ENCODE results near the gene COL15A1. TPM values are rescaled to one million over a fixed set of nuclear protein-coding genes. Genes with fewer than 3 reads are reported as not detected.

Gene COL15A1
- total and polyA plus RNA-seq, 2 of the 13 experiments (the other 11 are each of a cell fraction or from before 2014, with no cell fraction given), result not detected

DNA sequence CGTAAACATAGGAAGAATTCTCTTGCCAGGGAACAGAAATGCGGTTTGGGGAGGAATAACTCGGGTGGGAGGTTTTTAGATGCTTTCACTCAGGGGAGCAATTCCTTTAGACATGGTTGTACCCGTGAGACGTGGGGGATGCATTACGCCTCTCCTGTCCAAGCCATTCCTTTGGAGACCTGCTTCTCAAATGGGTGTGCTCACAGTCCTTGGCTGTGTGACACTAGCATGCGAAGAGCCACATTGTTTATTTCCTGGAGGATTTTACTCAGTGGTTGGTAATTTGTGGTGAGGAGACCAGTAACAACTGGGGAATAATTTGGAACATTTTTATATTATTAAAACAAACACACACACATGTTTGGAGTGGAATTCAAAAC, 18.5 kb downstream of the COL15A1 start:
- ChIA-PET CTCF (ENCODE audit: low intra/inter-chr PET ratio, low total read pairs) (no interaction called here), POLR2A (no interaction called here)
- DNase-seq (ENCODE audit: low spot score) (no peak), FAIRE-seq (no peak), ATAC-seq (no peak)
- no peaks in the 10 kb centered on the region for H3K4me1 ChIP-seq (ENCODE audit: insufficient read depth, low read length)
- in situ Hi-C loops (cut with HindIII; ENCODE audit: extremely low pct_ligation_motif_present, low pct_unique_long_range_greater_than_20kb) (no loop called here), intact Hi-C loops (cut with micrococcal nuclease; ENCODE audit: unreplicated experiment) (no loop called here)
- no TSS peak for BruUV-seq (replicated peaks)
- no peak overlapping the region for H3K27ac ChIP-seq (ENCODE audit: extremely low read length, insufficient read depth, low read length)
- peaks cover 0 to 15% of the 10 kb centered on the region in 2 experiments; a peak in 2 of 5 replicates for H3K27me3 ChIP-seq (ENCODE audit: control insufficient read depth in 1 of 2, insufficient read depth in 2 of 2, low read length in 2 of 2)
- H3K9ac ChIP-seq (ENCODE audit: insufficient read depth, low read depth, low read length), result no peak overlapping the region
- 41% methylated on average over 7 of the region's 7 CpGs for WGBS (ENCODE audit: low lambda C conversion rate)
- no peak overlapping the region for H3K4me3 ChIP-seq (replicated peaks in 1 of 3; ENCODE audit: insufficient read depth in 1 of 3, low read depth in 2 of 3, low read length in 3 of 3)
- no peaks in the 10 kb centered on the region for H3K9me3 ChIP-seq (ENCODE audit: low read length)
- H3K79me2 ChIP-seq (ENCODE audit: insufficient read depth, low read length), result no peaks in the 10 kb centered on the region
- H3K36me3 ChIP-seq (replicated peaks in 1 of 2; ENCODE audit: control insufficient read depth in 1 of 2, insufficient read depth in 2 of 2, low read length in 2 of 2), result no peaks in the 10 kb centered on the region
- H2AFZ ChIP-seq (ENCODE audit: low read length), result no peak overlapping the region
- no peaks in the 10 kb centered on the region for H4K20me1 ChIP-seq (ENCODE audit: insufficient read depth, low read length)
- H3K4me2 ChIP-seq (ENCODE audit: low read depth, low read length), result no peak overlapping the region
- no peak for TF ChIP-seq NFAT5 (CRISPR knock-in tag; IDR thresholded peaks at IDR 0.05)
- TF ChIP-seq ZNF577 (CRISPR knock-in tag; IDR thresholded peaks at IDR 0.05; ENCODE audit: borderline replicate concordance, low read depth), result no peak
- TF ChIP-seq ZNF672 (CRISPR knock-in tag; IDR thresholded peaks at IDR 0.05), result no peak
- no peak for TF ChIP-seq ELF4 (CRISPR knock-in tag; IDR thresholded peaks at IDR 0.05; ENCODE audit: borderline replicate concordance)
- TF ChIP-seq GTF2F1 (IDR thresholded peaks at IDR 0.05; ENCODE audit: low read length), result no peak
- TF ChIP-seq ZNF18 (CRISPR knock-in tag; IDR thresholded peaks at IDR 0.05; ENCODE audit: insufficient replicate concordance), result no peak
- no peak for TF ChIP-seq ZNF737 (CRISPR knock-in tag; IDR thresholded peaks at IDR 0.05; ENCODE audit: borderline replicate concordance)
- TF ChIP-seq, protein P1, sequence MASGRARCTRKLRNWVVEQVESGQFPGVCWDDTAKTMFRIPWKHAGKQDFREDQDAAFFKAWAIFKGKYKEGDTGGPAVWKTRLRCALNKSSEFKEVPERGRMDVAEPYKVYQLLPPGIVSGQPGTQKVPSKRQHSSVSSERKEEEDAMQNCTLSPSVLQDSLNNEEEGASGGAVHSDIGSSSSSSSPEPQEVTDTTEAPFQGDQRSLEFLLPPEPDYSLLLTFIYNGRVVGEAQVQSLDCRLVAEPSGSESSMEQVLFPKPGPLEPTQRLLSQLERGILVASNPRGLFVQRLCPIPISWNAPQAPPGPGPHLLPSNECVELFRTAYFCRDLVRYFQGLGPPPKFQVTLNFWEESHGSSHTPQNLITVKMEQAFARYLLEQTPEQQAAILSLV (CRISPR knock-in tag; IDR thresholded peaks at IDR 0.05; ENCODE audit: borderline replicate concordance), result no peak
- TF ChIP-seq GRHL1 (CRISPR knock-in tag; conservative IDR thresholded peaks at IDR 0.05), result no peak
- TF ChIP-seq ISL2 (CRISPR knock-in tag; IDR thresholded peaks at IDR 0.05), result no peak
- TF ChIP-seq ZNF720 (CRISPR knock-in tag; IDR thresholded peaks at IDR 0.05), result no peak
- TF ChIP-seq TEAD3 (CRISPR knock-in tag; optimal IDR thresholded peaks at IDR 0.05; ENCODE audit: borderline replicate concordance), result no peak
- TF ChIP-seq ZNF619 (CRISPR knock-in tag; IDR thresholded peaks at IDR 0.05), result no peak
- no peak for TF ChIP-seq ZNF557 (CRISPR knock-in tag; IDR thresholded peaks at IDR 0.05)
- TF ChIP-seq RBM39 (IDR thresholded peaks at IDR 0.05; ENCODE audit: low read depth, low read length, poor library complexity, severe bottlenecking), result no peak
